ENCODE measurements around the gene CREB1.

- TF ChIP-seq CTCF (IDR thresholded peaks at IDR 0.05 in 2 of 3, conservative IDR thresholded peaks at IDR 0.05 in 1 of 3; ENCODE audit: insufficient read depth in 2 of 3, low read depth in 1 of 3, low read length in 3 of 3), result no peak
- TF ChIP-seq EGR1 (conservative IDR thresholded peaks at IDR 0.05), result no peak
- TF ChIP-seq TFAP4 (CRISPR knock-in tag; IDR thresholded peaks at IDR 0.05; ENCODE audit: borderline replicate concordance), result no peak
- TF ChIP-seq NONO (IDR thresholded peaks at IDR 0.05; ENCODE audit: low read depth in 2 of 2, low read length in 1 of 2), result no peak
- no peak for TF ChIP-seq ZBTB7A (IDR thresholded peaks at IDR 0.05; ENCODE audit: borderline replicate concordance, control insufficient read depth, low read depth, low read length)
- TF ChIP-seq POLR2AphosphoS5 (IDR thresholded peaks at IDR 0.05; ENCODE audit: control insufficient read depth, insufficient read depth, low read depth, low read length), result no peak
- TF ChIP-seq NCOR1 (IDR thresholded peaks at IDR 0.05), result no peak
Measured at GRCh38 chr2:207606829-207607228, 77.1 kb downstream of the CREB1 start.

Measured in K562 (cell line).